Endothelial cell of umbilical vein (primary cell): Measurements from ENCODE around the gene OGFOD2. TPM values are rescaled to one million over a fixed set of nuclear protein-coding genes. Genes with fewer than 3 reads are reported as not detected.

ENCODE experiments used
- BruUV-seq: library from RNA; stranded (reverse); fragments of 400-500 nt; replicated peaks from 2 replicates; lab custom pipeline; 2021; lab: Mats Ljungman, UMichigan
- CTCF ChIA-PET: fragments of 300-600, 350-600 bp; sonication (Branson Sonifier 250); formaldehyde crosslinking; loops from one replicate; lab custom pipeline; 2021; ENCODE audit warnings: antibody characterized with exemption, inconsistent platforms; lab: Charles Lee
- POLR2A ChIA-PET: fragments of 300-600, 350-600 bp; sonication (Branson Sonifier 250); formaldehyde crosslinking; loops from one replicate; lab custom pipeline; 2021; ENCODE audit warnings: antibody characterized with exemption, inconsistent platforms; lab: Charles Lee
- DNase-seq: peaks from one replicate; pipeline ENCODE4 v3.0.0-alpha.2; 2011; ENCODE audit warnings: low read depth, low spot score
- FAIRE-seq: peaks from 2 replicates; lab custom pipeline; 2011; peaks lifted over from hg19 to GRCh38; lab: Jason Lieb, UNC
- H2AFZ ChIP-seq: 2 replicates; pipeline ENCODE4 v1.6.0; 2012; ENCODE audit warnings: low read depth, low read length, control low read depth, inconsistent platforms
- H3K27ac ChIP-seq: 2 replicates; pipeline ENCODE4 v1.5.1; 2011; ENCODE audit warnings: low read depth, mild to moderate bottlenecking, control low read depth, low read length, moderate library complexity; ENCODE audit not compliant: insufficient read depth
- H3K27me3 ChIP-seq, 2 experiments: 2 replicates each; pipeline versions ENCODE4 v1.6.0 to v1.6.1; 2011; ENCODE audit warnings: low read length in 2 of 2, mixed read lengths in 1 of 2; ENCODE audit not compliant: control insufficient read depth in 2 of 2, insufficient read depth in 2 of 2
- H3K36me3 ChIP-seq, 2 experiments: 2 replicates in 1 of 2; 3 replicates in 1 of 2; pipeline ENCODE4 v1.5.1; 2011; ENCODE audit warnings: low read length in 2 of 2, mild to moderate bottlenecking in 1 of 2, moderate library complexity in 1 of 2; ENCODE audit not compliant: control insufficient read depth in 2 of 2, insufficient read depth in 2 of 2; ENCODE audit errors: extremely low read depth in 1 of 2
- H3K4me1 ChIP-seq: 3 replicates; pipeline ENCODE4 v1.5.1; 2011; ENCODE audit warnings: mild to moderate bottlenecking, low read length; ENCODE audit not compliant: control insufficient read depth, insufficient read depth; ENCODE audit errors: extremely low read depth
- H3K4me2 ChIP-seq: 2 replicates; pipeline ENCODE4 v1.6.1; 2011; ENCODE audit warnings: low read length, control low read depth, mixed read lengths; ENCODE audit not compliant: insufficient read depth
- H3K4me3 ChIP-seq, 3 experiments: fragments of 200-600 bp in 1 of 3; sonication (generic), shearing (Covaris generic) in 1 of 3; replicated peaks in 1 of 3; 2 replicates each; pipeline ENCODE4 v1.5.1; 2011 to 2016; ENCODE audit warnings: control low read depth in 3 of 3, low read length in 3 of 3, mild to moderate bottlenecking in 2 of 3, inconsistent platforms in 1 of 3, low read depth in 1 of 3, moderate library complexity in 1 of 3; ENCODE audit not compliant: insufficient read depth in 1 of 3
- H3K79me2 ChIP-seq: 2 replicates; pipeline ENCODE4 v1.6.0; 2012; ENCODE audit warnings: low read length, inconsistent platforms; ENCODE audit not compliant: control insufficient read depth, insufficient read depth
- H3K9ac ChIP-seq: replicated peaks from 2 replicates; pipeline ENCODE3; 2011; ENCODE audit warnings: low read length, control low read depth; ENCODE audit not compliant: insufficient read depth; ENCODE audit errors: extremely low read depth
- H3K9me1 ChIP-seq: replicated peaks from 3 replicates; pipeline ENCODE4 v1.6.0; 2011; ENCODE audit warnings: mild to moderate bottlenecking, low read length; ENCODE audit not compliant: control insufficient read depth, insufficient read depth; ENCODE audit errors: extremely low read depth
- H3K9me3 ChIP-seq: replicated peaks from 2 replicates; pipeline ENCODE4 v1.5.1; 2012; ENCODE audit warnings: low read length, inconsistent platforms; ENCODE audit not compliant: control insufficient read depth, insufficient read depth
- H4K20me1 ChIP-seq: replicated peaks from 2 replicates; pipeline ENCODE3; 2011; ENCODE audit warnings: mild to moderate bottlenecking, low read length; ENCODE audit not compliant: control insufficient read depth, insufficient read depth; ENCODE audit errors: extremely low read depth
- CTCF ChIP-seq, 2 donors: IDR thresholded peaks; 1 replicate in 1 of 2; 2 replicates in 1 of 2; pipeline ENCODE4 v1.5.1; 2011; ENCODE audit warnings: low read length in 2 of 2, mild to moderate bottlenecking in 2 of 2, moderate library complexity in 2 of 2, control low read depth in 1 of 2, inconsistent platforms in 1 of 2, low read depth in 1 of 2; ENCODE audit not compliant: insufficient read depth in 1 of 2; ENCODE audit errors: extremely low read depth in 1 of 2
- EZH2 ChIP-seq: IDR thresholded peaks from 2 replicates; pipeline ENCODE4 v1.6.1; 2012; ENCODE audit warnings: borderline replicate concordance, low read depth, mild to moderate bottlenecking, moderate library complexity, low read length, inconsistent platforms; ENCODE audit not compliant: severe bottlenecking
- FOS ChIP-seq: IDR thresholded peaks from 2 replicates; pipeline ENCODE4 v1.6.1; 2011; ENCODE audit warnings: mild to moderate bottlenecking, low read length, moderate library complexity, borderline replicate concordance; ENCODE audit not compliant: insufficient read depth
- GATA2 ChIP-seq: IDR thresholded peaks from 2 replicates; pipeline ENCODE4 v1.7.0; 2011; ENCODE audit warnings: low read depth, mild to moderate bottlenecking, moderate library complexity, mixed read lengths, low read length; ENCODE audit not compliant: insufficient read length, insufficient read depth
- JUN ChIP-seq: IDR thresholded peaks from 2 replicates; pipeline ENCODE4 v1.6.1; 2011; ENCODE audit warnings: borderline replicate concordance, low read depth; ENCODE audit not compliant: insufficient read length, insufficient read depth
- MAX ChIP-seq: IDR thresholded peaks from 2 replicates; pipeline ENCODE4 v1.6.1; 2011; ENCODE audit not compliant: insufficient read depth, insufficient read length
- MYC ChIP-seq: IDR thresholded peaks from one replicate; pipeline ENCODE4 v1.6.1; 2011; ENCODE audit warnings: mild to moderate bottlenecking, low read depth, low read length
- POLR2A ChIP-seq: IDR thresholded peaks from 2 replicates; pipeline ENCODE4 v1.6.1; 2012; ENCODE audit warnings: low read depth, mild to moderate bottlenecking, control low read depth, low read length
- POLR2AphosphoS5 ChIP-seq: IDR thresholded peaks from 2 replicates; pipeline ENCODE4 v1.6.1; 2012; ENCODE audit warnings: low read depth, mild to moderate bottlenecking, control low read depth, low read length, moderate library complexity; ENCODE audit not compliant: insufficient read depth
- dilution Hi-C: fragments of 300-500 bp; cut with MboI; formaldehyde crosslinking; loops from one replicate; pipeline ENCODE4 v1.15.0; 2019; ENCODE audit warnings: low sequenced_read_pairs; ENCODE audit not compliant: extremely low pct_ligation_motif_present
- intact Hi-C: fragments of 100-400 bp; cut with micrococcal nuclease; formaldehyde crosslinking; loops from one replicate; pipeline ENCODE4 v1.10.0; 2022
- polyA plus RNA-seq, 4 experiments: library from polyadenylated mRNA; depleted of rRNA in 3 of 4; stranded (reverse) in 3 of 4; unstranded in 1 of 4; fragments of >200 nt; gene quantifications; 2 replicates each; pipeline versions ENCODE4 v1.2.1 to v1.2.3, GENCODE V29; 2011 to 2012; ENCODE audit warnings: missing spikeins in 1 of 4
- total RNA-seq: library from RNA; stranded (reverse); gene quantifications from 2 replicates; pipeline ENCODE4 v1.2.3, GENCODE V29; 2021

The OGFOD2 gene
- total and polyA plus RNA-seq, 2 donors (not counting 3 experiments of a cell fraction or from before 2014, with no cell fraction given) = 16.8 to 24.1 TPM

- H3K4me2 ChIP-seq = no peak overlapping the region
- no TSS peak for BruUV-seq
- H3K9me1 ChIP-seq = no peaks in the 10 kb centered on the region
- no peak for DNase-seq
- H3K27me3 ChIP-seq = no peaks in the 10 kb centered on the region
- no peaks in the 10 kb centered on the region for H3K79me2 ChIP-seq
- FAIRE-seq = no peak
- H3K4me1 ChIP-seq = peaks cover 6% of the 10 kb centered on the region
- no peak for TF ChIP-seq GATA2
- no peak for TF ChIP-seq CTCF (IDR thresholded peaks at IDR 0.05; ENCODE audit: extremely low read depth in 1 of 2, insufficient read depth in 1 of 2, low read depth in 1 of 2, low read length in 2 of 2)
- TF ChIP-seq EZH2 = no peak
- no peak for TF ChIP-seq MAX
- no peak for TF ChIP-seq FOS
- no peak for TF ChIP-seq MYC
- no peak for TF ChIP-seq JUN
- TF ChIP-seq POLR2A = no peak
- no peak for TF ChIP-seq POLR2AphosphoS5
- H2AFZ ChIP-seq = no peak overlapping the region
- dilution Hi-C loops (no loop called here), intact Hi-C loops (no loop called here)
- no peak overlapping the region for H3K9ac ChIP-seq
- no peak overlapping the region for H3K27ac ChIP-seq
- no peak overlapping the region for H3K4me3 ChIP-seq
- ChIA-PET POLR2A (interaction anchor here (0.6 kb wide), 1 partner anchor 8 kb away, joined by 3 read pairs; no protein-coding TSS in a partner anchor), CTCF (interaction anchor here (1.1 to 2.7 kb wide), 3 partner anchors 8 to 327 kb away, joined by 3 to 13 read pairs (median 9); no protein-coding TSS in a partner anchor)
- H4K20me1 ChIP-seq = no peaks in the 10 kb centered on the region
- H3K9me3 ChIP-seq = no peaks in the 10 kb centered on the region
- peaks cover 0 to under 1% of the 10 kb centered on the region in 2 experiments for H3K36me3 ChIP-seq
These were observed 10.4 kb upstream of the OGFOD2 start for GRCh38 chr12:122964439-122965257.
